K562 (cell line): Measurements from ENCODE around the gene ARHGAP9. TPM values are rescaled to one million over a fixed set of nuclear protein-coding genes. Genes with fewer than 3 reads are reported as not detected.

Source experiments
- AFF1 ChIP-seq, 2 experiments: fragments of 450-650 bp; IDR thresholded peaks; 2 replicates each; pipeline ENCODE4 v1.6.1; 2018; ENCODE audit warnings: mild to moderate bottlenecking in 2 of 2, low read depth in 1 of 2; ENCODE audit not compliant: partially characterized antibody in 2 of 2
- BRD4 ChIP-seq: fragments of 200-600 bp; sonication (generic); IDR thresholded peaks from 2 replicates; pipeline ENCODE4 v1.6.1; 2017; ENCODE audit warnings: inconsistent platforms
- CCNT2 ChIP-seq: IDR thresholded peaks from 2 replicates; pipeline ENCODE4 v1.6.1; 2011; ENCODE audit warnings: borderline replicate concordance, low read depth, mild to moderate bottlenecking, moderate library complexity, mixed read lengths, low read length; ENCODE audit not compliant: insufficient read length; ENCODE audit errors: extremely low read depth
- CREB1 ChIP-seq, 2 experiments: sonication (generic) in 1 of 2; formaldehyde crosslinking in 1 of 2; IDR thresholded peaks; 2 replicates each; pipeline versions ENCODE4 v1.6.1 to v1.8.0; 2012 to 2022; ENCODE audit warnings: inconsistent platforms in 1 of 2, mild to moderate bottlenecking in 1 of 2, missing genetic modification reagents in 1 of 2, moderate library complexity in 1 of 2
- FOXA3 ChIP-seq, 2 experiments: fragments of 450-650 bp in 1 of 2; sonication (generic) in 1 of 2; formaldehyde crosslinking; IDR thresholded peaks in 1 of 2; conservative IDR thresholded peaks in 1 of 2; 2 replicates each; pipeline versions ENCODE4 v1.4.0 to v1.8.0; 2020 to 2022; ENCODE audit warnings: mild to moderate bottlenecking in 2 of 2, missing genetic modification reagents in 1 of 2
- KDM4B ChIP-seq, 2 experiments: fragments of 450-650 bp in 1 of 2; sonication (generic) in 1 of 2; IDR thresholded peaks; 2 replicates each; pipeline ENCODE4 v1.6.1; 2016 to 2017; ENCODE audit warnings: borderline replicate concordance in 2 of 2, antibody characterized with exemption in 1 of 2, low read depth in 1 of 2, mild to moderate bottlenecking in 1 of 2
- NCOA6 ChIP-seq: fragments of 450-650 bp; IDR thresholded peaks from 2 replicates; pipeline ENCODE4 v1.6.1; 2017; ENCODE audit warnings: mild to moderate bottlenecking
- POLR2G ChIP-seq: fragments of 200-400 bp; formaldehyde crosslinking; IDR thresholded peaks from 2 replicates; pipeline ENCODE4 v1.6.1; 2017; ENCODE audit warnings: low read depth, mild to moderate bottlenecking, antibody characterized with exemption, low read length, moderate library complexity
- PTRF ChIP-seq: fragments of 450-650 bp; IDR thresholded peaks from 2 replicates; pipeline ENCODE4 v1.6.1; 2016; ENCODE audit warnings: mild to moderate bottlenecking, missing genetic modification characterization, missing compliant biosample characterization
- SUPT5H ChIP-seq: fragments of 450-650 bp; IDR thresholded peaks from 2 replicates; pipeline ENCODE4 v1.6.1; 2016
- TAF1 ChIP-seq: IDR thresholded peaks from 2 replicates; pipeline ENCODE4 v1.6.1; 2011; ENCODE audit warnings: mild to moderate bottlenecking, low read length, moderate library complexity; ENCODE audit not compliant: insufficient read depth, control insufficient read depth, severe bottlenecking; ENCODE audit errors: extremely low read depth
- TEAD4 ChIP-seq, 2 experiments: sonication (generic) in 1 of 2; formaldehyde crosslinking in 1 of 2; IDR thresholded peaks; 2 replicates each; pipeline versions ENCODE4 v1.6.1 to v1.8.0; 2012 to 2022; ENCODE audit warnings: borderline replicate concordance in 1 of 2, inconsistent platforms in 1 of 2, low read length in 1 of 2, mild to moderate bottlenecking in 1 of 2, missing genetic modification reagents in 1 of 2
- ZNF184 ChIP-seq: sonication (generic); formaldehyde crosslinking; IDR thresholded peaks from 2 replicates; pipeline ENCODE4 v1.5.0; 2020; ENCODE audit warnings: missing genetic modification reagents
- ZNF212 ChIP-seq: fragments of 450-650 bp; formaldehyde crosslinking; IDR thresholded peaks from 2 replicates; pipeline ENCODE4 v1.4.0; 2020; ENCODE audit warnings: mild to moderate bottlenecking
- ZNF23 ChIP-seq: fragments of 250-450 bp; sonication (Bioruptor Pico); IDR thresholded peaks from 2 replicates; pipeline ENCODE4 v1.4.0; 2020; ENCODE audit warnings: mild to moderate bottlenecking
- polyA plus RNA-seq, 8 experiments: library from polyadenylated mRNA; depleted of rRNA in 4 of 8; stranded (reverse) in 5 of 8; unstranded in 3 of 8; fragments of >200 nt; fragmentation: Nextera tagmentation in 2 of 8; fragmentation: Illumina TruSeq in 1 of 8; extraction: Ambion mirVana in 2 of 8; extraction: Trizol in 1 of 8; gene quantifications; 2 replicates each; pipeline versions ENCODE4 v1.2.1 to v1.2.3, GENCODE V29; 2011 to 2014; ENCODE audit warnings: inconsistent platforms in 1 of 8, missing spikeins in 1 of 8
- total RNA-seq, 7 experiments: library from RNA; depleted of rRNA in 6 of 7; stranded (reverse); fragments of >200 nt in 6 of 7; fragmentation: Illumina TruSeq in 2 of 7; extraction: Trizol in 2 of 7; gene quantifications; 2 replicates each; pipeline versions ENCODE4 v1.2.1 to v1.2.3, GENCODE V29; 2011 to 2021; ENCODE audit warnings: low replicate concordance in 1 of 7
- TF ChIP-seq, protein P1 (sequence below): fragments of 250-450 bp; sonication (Bioruptor Pico); IDR thresholded peaks from 2 replicates; pipeline ENCODE4 v1.6.1; 2021; ENCODE audit warnings: mild to moderate bottlenecking
- TF ChIP-seq, protein P2 (sequence below): sonication (generic); formaldehyde crosslinking; IDR thresholded peaks from 2 replicates; pipeline ENCODE4 v1.8.0; 2022; ENCODE audit warnings: mild to moderate bottlenecking, missing genetic modification reagents

ARHGAP9 gene
- total and polyA plus RNA-seq, 9 of the 15 experiments (the other 6 are each of a cell fraction or from before 2014, with no cell fraction given): 1.5 to 10.2 (median 5.1) TPM

GRCh38 chr12:57516617-57517153 is 37.0 kb upstream of the ARHGAP9 start (continued):
- TF ChIP-seq, protein P1, sequence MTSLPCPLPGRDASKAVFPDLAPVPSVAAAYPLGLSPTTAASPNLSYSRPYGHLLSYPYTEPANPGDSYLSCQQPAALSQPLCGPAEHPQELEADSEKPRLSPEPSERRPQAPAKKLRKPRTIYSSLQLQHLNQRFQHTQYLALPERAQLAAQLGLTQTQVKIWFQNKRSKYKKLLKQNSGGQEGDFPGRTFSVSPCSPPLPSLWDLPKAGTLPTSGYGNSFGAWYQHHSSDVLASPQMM (CRISPR knock-in tag): no peak
- TF ChIP-seq CCNT2 (peak; percentile 2), PTRF (tag) (no peak), KDM4B (IDR thresholded peaks at IDR 0.05; ENCODE audit: borderline replicate concordance in 2 of 2, low read depth in 1 of 2) (0 out of 4 replicates have a peak, but pooled peaks of 1 of the 2 experiments have one; percentile 49), AFF1 (IDR thresholded peaks at IDR 0.05; ENCODE audit: low read depth in 1 of 2, partially characterized antibody in 2 of 2) (peak in 1 of 2 experiments; percentile 40), NCOA6 (no peak), TAF1 (no peak), CREB1 (IDR thresholded peaks at IDR 0.05) (no peak), CREB1 (CRISPR knock-in tag; IDR thresholded peaks at IDR 0.05) (no peak), ZNF23 (CRISPR knock-in tag) (no peak), ZNF212 (CRISPR knock-in tag) (no peak), TEAD4 (IDR thresholded peaks at IDR 0.05; ENCODE audit: low read length) (no peak; the same call in 1 of the 2 replicates), TEAD4 (CRISPR knock-in tag; IDR thresholded peaks at IDR 0.05; ENCODE audit: borderline replicate concordance) (no peak), ZNF184 (CRISPR knock-in tag) (no peak), SUPT5H (peak; percentile 49), BRD4 (no peak), POLR2G (peak; percentile 37; the same call in 1 of the 2 replicates), FOXA3 (CRISPR knock-in tag; conservative IDR thresholded peaks at IDR 0.05 in 1 of 2, IDR thresholded peaks at IDR 0.05 in 1 of 2) (no peak)
- TF ChIP-seq, protein P2, sequence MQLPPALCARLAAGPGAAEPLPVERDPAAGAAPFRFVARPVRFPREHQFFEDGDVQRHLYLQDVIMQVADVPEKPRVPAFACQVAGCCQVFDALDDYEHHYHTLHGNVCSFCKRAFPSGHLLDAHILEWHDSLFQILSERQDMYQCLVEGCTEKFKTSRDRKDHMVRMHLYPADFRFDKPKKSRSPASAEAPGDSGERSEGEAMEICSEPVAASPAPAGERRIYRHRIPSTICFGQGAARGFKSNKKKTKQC (CRISPR knock-in tag): peak; percentile 41; the same call in 1 of the 2 replicates
